HepG2 (cell line): ENCODE data around the gene CFAP206. TPM values are rescaled to one million over a fixed set of nuclear protein-coding genes. Genes with fewer than 3 reads are reported as not detected.

Experiments
- CBX5 ChIP-seq: sonication (generic); formaldehyde crosslinking; IDR thresholded peaks from 2 replicates; pipeline ENCODE4 v1.4.0; 2020; ENCODE audit warnings: missing genetic modification reagents, borderline replicate concordance
- ELK4 ChIP-seq: sonication (generic); formaldehyde crosslinking; IDR thresholded peaks from 2 replicates; pipeline ENCODE4 v1.9.0; 2021; ENCODE audit warnings: missing genetic modification reagents, borderline replicate concordance
- HNRNPL ChIP-seq: fragments of 200-400 bp; formaldehyde crosslinking; IDR thresholded peaks from 2 replicates; pipeline ENCODE4 v1.6.1; 2017; ENCODE audit warnings: mild to moderate bottlenecking, low read depth, low read length
- MAFF ChIP-seq: IDR thresholded peaks from 2 replicates; pipeline ENCODE4 v1.6.1; 2011; ENCODE audit warnings: low read depth, low read length, improper control_type of control experiment
- MEIS1 ChIP-seq: sonication (generic); formaldehyde crosslinking; IDR thresholded peaks from 2 replicates; pipeline ENCODE4 v1.9.0; 2021; ENCODE audit warnings: mild to moderate bottlenecking, missing genetic modification reagents, moderate library complexity, borderline replicate concordance
- NR0B2 ChIP-seq: sonication (generic); formaldehyde crosslinking; IDR thresholded peaks from 2 replicates; pipeline ENCODE4 v1.4.0; 2020; ENCODE audit warnings: mild to moderate bottlenecking, missing genetic modification reagents
- PHF20 ChIP-seq: sonication (generic); formaldehyde crosslinking; IDR thresholded peaks from 2 replicates; pipeline ENCODE4 v1.5.0; 2020; ENCODE audit warnings: mild to moderate bottlenecking, missing genetic modification reagents
- ZNF263 ChIP-seq: sonication (generic); formaldehyde crosslinking; IDR thresholded peaks from 2 replicates; pipeline ENCODE4 v1.4.0; 2020; ENCODE audit warnings: missing genetic modification reagents
- ZNF33B ChIP-seq: sonication (generic); formaldehyde crosslinking; IDR thresholded peaks from 2 replicates; pipeline ENCODE4 v1.5.1; 2020; ENCODE audit warnings: mild to moderate bottlenecking, missing genetic modification reagents
- ZNF546 ChIP-seq: sonication (generic); formaldehyde crosslinking; conservative IDR thresholded peaks from 2 replicates; pipeline ENCODE4 v1.8.1; 2023; ENCODE audit warnings: mild to moderate bottlenecking, missing genetic modification reagents
- ZNF598 ChIP-seq: sonication (generic); formaldehyde crosslinking; IDR thresholded peaks from 2 replicates; pipeline ENCODE4 v1.5.1; 2020; ENCODE audit warnings: mild to moderate bottlenecking, missing genetic modification reagents, borderline replicate concordance
- polyA plus RNA-seq, 8 experiments: library from polyadenylated mRNA; depleted of rRNA in 3 of 8; stranded (reverse) in 7 of 8; unstranded in 1 of 8; fragments of >200 nt; fragmentation: Illumina TruSeq in 4 of 8; extraction: Trizol in 4 of 8; gene quantifications; 2 replicates each; pipeline versions ENCODE4 v1.2.1 to v1.2.3, GENCODE V29; 2011 to 2016; ENCODE audit warnings: low read depth in 4 of 8, missing spikeins in 1 of 8, mixed read lengths in 1 of 8; ENCODE audit not compliant: insufficient read depth in 1 of 8
- total RNA-seq, 5 experiments: library from RNA; depleted of rRNA; stranded (reverse); fragments of >200 nt; fragmentation: Illumina TruSeq; extraction: Trizol; gene quantifications; 2 replicates each; pipeline ENCODE4 v1.2.3, GENCODE V29; 2016; ENCODE audit warnings: low read depth in 1 of 5
- TF ChIP-seq, protein P1 (sequence below): sonication (generic); formaldehyde crosslinking; IDR thresholded peaks from 2 replicates; pipeline ENCODE4 v1.5.1; 2020; ENCODE audit warnings: missing genetic modification reagents, mild to moderate bottlenecking, borderline replicate concordance
- TF ChIP-seq, protein P2 (sequence below): IDR thresholded peaks from 2 replicates; pipeline ENCODE4 v1.6.1; 2016; ENCODE audit warnings: mild to moderate bottlenecking, missing biosample characterization, missing genetic modification reagents
- TF ChIP-seq, protein P3 (sequence below): sonication (generic); formaldehyde crosslinking; IDR thresholded peaks from 2 replicates; pipeline ENCODE4 v1.4.0; 2020; ENCODE audit warnings: missing genetic modification reagents, borderline replicate concordance
- TF ChIP-seq, protein P4 (sequence below): sonication (generic); formaldehyde crosslinking; IDR thresholded peaks from 2 replicates; pipeline ENCODE4 v1.5.0; 2020; ENCODE audit warnings: missing genetic modification reagents
- TF ChIP-seq, protein P5 (sequence below): sonication (generic); formaldehyde crosslinking; IDR thresholded peaks from 2 replicates; pipeline ENCODE4 v1.5.1; 2020; ENCODE audit warnings: missing genetic modification reagents, mild to moderate bottlenecking, borderline replicate concordance

The CFAP206 gene
- total and polyA plus RNA-seq, 2 of the 13 experiments (the other 11 are each of a cell fraction or from before 2014, with no cell fraction given) = not detected

DNA sequence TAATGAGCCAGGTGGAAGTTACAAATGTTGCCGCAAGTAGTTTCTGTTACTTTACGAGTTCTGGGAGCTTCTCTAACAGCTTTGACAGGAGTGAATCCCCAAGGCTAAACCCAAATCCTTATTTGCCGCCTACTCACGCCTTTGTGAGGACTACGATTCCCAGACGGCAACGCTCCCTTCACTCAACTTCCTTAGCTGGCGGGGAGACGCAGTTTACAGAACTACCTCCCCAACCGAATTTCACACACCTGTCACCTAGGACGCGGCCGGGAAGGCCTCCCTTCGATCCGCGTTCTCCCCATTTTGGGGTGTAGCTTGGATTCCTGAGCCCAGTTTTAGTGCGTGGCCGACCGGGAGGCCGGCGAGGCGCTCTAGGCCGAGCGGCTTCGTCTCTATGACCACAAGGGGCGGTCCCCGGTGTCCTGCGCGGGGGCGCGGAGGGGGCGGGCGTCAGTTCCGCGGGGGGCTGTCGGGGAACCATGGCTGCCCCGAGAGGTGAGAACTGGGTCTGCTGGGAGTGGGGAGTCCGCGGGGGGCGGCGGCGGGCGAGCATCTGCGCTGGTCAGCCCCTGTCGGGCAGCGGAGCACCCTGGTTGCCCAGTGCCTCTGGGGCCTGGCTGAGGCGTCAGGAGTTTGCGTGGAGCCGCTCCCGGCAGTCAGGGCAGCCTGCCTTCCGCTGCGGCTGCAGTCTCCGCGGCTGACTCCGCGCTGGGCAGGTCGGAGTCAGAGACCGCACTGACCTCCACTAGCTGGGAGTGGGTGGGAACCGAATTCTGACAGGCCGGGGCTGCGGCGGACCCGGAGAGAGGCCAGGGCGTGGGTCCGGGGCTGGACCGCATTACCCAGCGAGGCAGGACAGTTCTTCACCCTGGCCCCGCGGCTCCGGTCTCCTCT lies 65.0 kb downstream of the CFAP206 start, which contains the start of gene SLC35A1 (continued):
- TF ChIP-seq, protein P1, sequence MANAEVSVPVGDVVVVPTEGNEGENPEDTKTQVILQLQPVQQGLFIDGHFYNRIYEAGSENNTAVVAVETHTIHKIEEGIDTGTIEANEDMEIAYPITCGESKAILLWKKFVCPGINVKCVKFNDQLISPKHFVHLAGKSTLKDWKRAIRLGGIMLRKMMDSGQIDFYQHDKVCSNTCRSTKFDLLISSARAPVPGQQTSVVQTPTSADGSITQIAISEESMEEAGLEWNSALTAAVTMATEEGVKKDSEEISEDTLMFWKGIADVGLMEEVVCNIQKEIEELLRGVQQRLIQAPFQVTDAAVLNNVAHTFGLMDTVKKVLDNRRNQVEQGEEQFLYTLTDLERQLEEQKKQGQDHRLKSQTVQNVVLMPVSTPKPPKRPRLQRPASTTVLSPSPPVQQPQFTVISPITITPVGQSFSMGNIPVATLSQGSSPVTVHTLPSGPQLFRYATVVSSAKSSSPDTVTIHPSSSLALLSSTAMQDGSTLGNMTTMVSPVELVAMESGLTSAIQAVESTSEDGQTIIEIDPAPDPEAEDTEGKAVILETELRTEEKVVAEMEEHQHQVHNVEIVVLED (CRISPR knock-in tag) = peak; percentile 90
- no peak; the same call in 1 of the 2 replicates for TF ChIP-seq MEIS1 (CRISPR knock-in tag)
- no peak for TF ChIP-seq HNRNPL
- TF ChIP-seq, protein P2, sequence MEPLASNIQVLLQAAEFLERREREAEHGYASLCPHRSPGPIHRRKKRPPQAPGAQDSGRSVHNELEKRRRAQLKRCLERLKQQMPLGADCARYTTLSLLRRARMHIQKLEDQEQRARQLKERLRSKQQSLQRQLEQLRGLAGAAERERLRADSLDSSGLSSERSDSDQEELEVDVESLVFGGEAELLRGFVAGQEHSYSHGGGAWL (CRISPR knock-in tag) = peak; percentile 83; the same call in 1 of the 2 replicates
- TF ChIP-seq ZNF546 = peak; percentile 71; the same call in 1 of the 2 replicates
- peak; percentile 75 for TF ChIP-seq PHF20
- TF ChIP-seq MAFF = no peak
- TF ChIP-seq ZNF33B (CRISPR knock-in tag) = no peak
- peak; percentile 72 for TF ChIP-seq NR0B2 (CRISPR knock-in tag)
- TF ChIP-seq, protein P3, sequence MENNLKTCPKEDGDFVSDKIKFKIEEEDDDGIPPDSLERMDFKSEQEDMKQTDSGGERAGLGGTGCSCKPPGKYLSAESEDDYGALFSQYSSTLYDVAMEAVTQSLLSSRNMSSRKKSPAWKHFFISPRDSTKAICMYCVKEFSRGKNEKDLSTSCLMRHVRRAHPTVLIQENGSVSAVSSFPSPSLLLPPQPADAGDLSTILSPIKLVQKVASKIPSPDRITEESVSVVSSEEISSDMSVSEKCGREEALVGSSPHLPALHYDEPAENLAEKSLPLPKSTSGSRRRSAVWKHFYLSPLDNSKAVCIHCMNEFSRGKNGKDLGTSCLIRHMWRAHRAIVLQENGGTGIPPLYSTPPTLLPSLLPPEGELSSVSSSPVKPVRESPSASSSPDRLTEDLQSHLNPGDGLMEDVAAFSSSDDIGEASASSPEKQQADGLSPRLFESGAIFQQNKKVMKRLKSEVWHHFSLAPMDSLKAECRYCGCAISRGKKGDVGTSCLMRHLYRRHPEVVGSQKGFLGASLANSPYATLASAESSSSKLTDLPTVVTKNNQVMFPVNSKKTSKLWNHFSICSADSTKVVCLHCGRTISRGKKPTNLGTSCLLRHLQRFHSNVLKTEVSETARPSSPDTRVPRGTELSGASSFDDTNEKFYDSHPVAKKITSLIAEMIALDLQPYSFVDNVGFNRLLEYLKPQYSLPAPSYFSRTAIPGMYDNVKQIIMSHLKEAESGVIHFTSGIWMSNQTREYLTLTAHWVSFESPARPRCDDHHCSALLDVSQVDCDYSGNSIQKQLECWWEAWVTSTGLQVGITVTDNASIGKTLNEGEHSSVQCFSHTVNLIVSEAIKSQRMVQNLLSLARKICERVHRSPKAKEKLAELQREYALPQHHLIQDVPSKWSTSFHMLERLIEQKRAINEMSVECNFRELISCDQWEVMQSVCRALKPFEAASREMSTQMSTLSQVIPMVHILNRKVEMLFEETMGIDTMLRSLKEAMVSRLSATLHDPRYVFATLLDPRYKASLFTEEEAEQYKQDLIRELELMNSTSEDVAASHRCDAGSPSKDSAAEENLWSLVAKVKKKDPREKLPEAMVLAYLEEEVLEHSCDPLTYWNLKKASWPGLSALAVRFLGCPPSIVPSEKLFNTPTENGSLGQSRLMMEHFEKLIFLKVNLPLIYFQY = peak; percentile 14; the same call in 1 of the 2 replicates
- TF ChIP-seq, protein P4, sequence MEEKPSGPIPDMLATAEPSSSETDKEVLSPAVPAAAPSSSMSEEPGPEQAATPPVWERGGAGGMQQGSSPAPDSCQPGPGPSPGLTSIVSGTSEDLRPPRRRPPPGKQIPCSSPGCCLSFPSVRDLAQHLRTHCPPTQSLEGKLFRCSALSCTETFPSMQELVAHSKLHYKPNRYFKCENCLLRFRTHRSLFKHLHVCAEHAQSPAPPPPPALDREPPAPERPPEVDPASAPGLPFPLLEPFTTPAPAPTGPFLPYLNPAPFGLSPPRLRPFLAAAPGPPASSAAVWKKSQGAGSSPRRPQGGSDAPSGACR (CRISPR knock-in tag) = peak; percentile 64
- TF ChIP-seq ZNF598 (CRISPR knock-in tag) = peak; percentile 47; the same call in 1 of the 2 replicates
- TF ChIP-seq CBX5 = 0 out of 2 replicates have a peak, but pooled peaks have one; percentile 24
- TF ChIP-seq, protein P5, sequence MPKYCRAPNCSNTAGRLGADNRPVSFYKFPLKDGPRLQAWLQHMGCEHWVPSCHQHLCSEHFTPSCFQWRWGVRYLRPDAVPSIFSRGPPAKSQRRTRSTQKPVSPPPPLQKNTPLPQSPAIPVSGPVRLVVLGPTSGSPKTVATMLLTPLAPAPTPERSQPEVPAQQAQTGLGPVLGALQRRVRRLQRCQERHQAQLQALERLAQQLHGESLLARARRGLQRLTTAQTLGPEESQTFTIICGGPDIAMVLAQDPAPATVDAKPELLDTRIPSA (CRISPR knock-in tag) = no peak
- 0 out of 2 replicates have a peak, but pooled peaks have one; percentile 10 for TF ChIP-seq ZNF263 (CRISPR knock-in tag)
- TF ChIP-seq ELK4 (CRISPR knock-in tag) = 0 out of 2 replicates have a peak, but pooled peaks have one; percentile 39
